T-helper 2 cell treated with Interferon-gamma antibody and Interleukin-4, amounts not matched to agents 5 μg/mL and 100 μg/mL, for 36 hours (primary cell): Measurements from ENCODE around the gene EIF4ENIF1.
"Not testable (repeated sequence)": the region's sequence is repeated elsewhere in the genome, so short reads cannot be mapped to it uniquely, and the experiment has no call there.

ENCODE experiments used
- DNase-seq: peaks from one replicate; pipeline ENCODE4 v3.0.0; 2021; ENCODE audit warnings: low spot score
- H3K27ac Mint-ChIP-seq: one replicate; pipeline ENCODE4 v1.8.0; 2021; ENCODE audit warnings: mild to moderate bottlenecking, mixed read lengths
- H3K27me3 Mint-ChIP-seq: one replicate; pipeline ENCODE4 v1.8.0; 2021; ENCODE audit warnings: low read depth, mixed read lengths
- H3K36me3 Mint-ChIP-seq: one replicate; pipeline ENCODE4 v1.8.0; 2021; ENCODE audit warnings: low read depth, mixed read lengths
- H3K4me1 Mint-ChIP-seq: one replicate; pipeline ENCODE4 v1.8.0; 2021; ENCODE audit warnings: low read depth, mixed read lengths
- H3K4me3 Mint-ChIP-seq: one replicate; pipeline ENCODE4 v1.8.0; 2022; ENCODE audit warnings: mild to moderate bottlenecking, moderate library complexity, mixed read lengths
- H3K9me3 Mint-ChIP-seq: one replicate; pipeline ENCODE4 v1.8.0; 2021; ENCODE audit warnings: mixed read lengths

Gene EIF4ENIF1

GRCh38 chr22:31486951-31487350 lies 2.7 kb downstream of the EIF4ENIF1 start:
- Mint-ChIP-seq H3K4me1 (peaks cover 40% of the 10 kb centered on the region), H3K27ac (no peak overlapping the region), H3K4me3 (peak overlapping the region; percentile 15), H3K9me3 (no peaks in the 10 kb centered on the region), H3K36me3 (peaks cover 46% of the 10 kb centered on the region), H3K27me3 (no peaks in the 10 kb centered on the region)
- DNase-seq: no peak

- not testable (repeated sequence) for H3K4me3 Mint-ChIP-seq, H3K27ac Mint-ChIP-seq
Observed at GRCh38 chr22:31486369-31486768, 3.3 kb downstream of the EIF4ENIF1 start.

GRCh38 chr22:31482470-31482869 lies 7.2 kb downstream of the EIF4ENIF1 start:
- not testable (repeated sequence) for H3K9me3 Mint-ChIP-seq, H3K27me3 Mint-ChIP-seq, DNase-seq, H3K4me3 Mint-ChIP-seq
- H3K36me3 Mint-ChIP-seq: peaks cover 78% of the 10 kb centered on the region
- H3K27ac Mint-ChIP-seq: peak overlapping the region; percentile 31
- H3K4me1 Mint-ChIP-seq: peaks cover 24% of the 10 kb centered on the region

More at GRCh38 chr22:31486369-31486768, 3.3 kb downstream of the EIF4ENIF1 start:
- Mint-ChIP-seq H3K36me3 (peaks cover 52% of the 10 kb centered on the region), H3K4me1 (peaks cover 38% of the 10 kb centered on the region)
- H3K27me3 Mint-ChIP-seq, H3K9me3 Mint-ChIP-seq, DNase-seq: not testable (repeated sequence)

GRCh38 chr22:31481129-31481528 lies 8.5 kb downstream of the EIF4ENIF1 start:
- DNase-seq: no peak
- Mint-ChIP-seq H3K4me1 (peaks cover 22% of the 10 kb centered on the region), H3K27me3 (no peaks in the 10 kb centered on the region), H3K27ac (no peak overlapping the region), H3K9me3 (no peaks in the 10 kb centered on the region), H3K36me3 (peaks cover 71% of the 10 kb centered on the region), H3K4me3 (no peak overlapping the region)

- Mint-ChIP-seq H3K36me3 (peaks cover 49% of the 10 kb centered on the region), H3K4me3 (no peak overlapping the region), H3K27me3 (no peaks in the 10 kb centered on the region), H3K27ac (peak overlapping the region; percentile 41), H3K4me1 (peaks cover 19% of the 10 kb centered on the region), H3K9me3 (no peaks in the 10 kb centered on the region)
- no peak for DNase-seq
Observed at GRCh38 chr22:31477329-31477728, 12.3 kb downstream of the EIF4ENIF1 start.

GRCh38 chr22:31475800-31476199 lies 13.8 kb downstream of the EIF4ENIF1 start:
- Mint-ChIP-seq H3K27me3 (no peaks in the 10 kb centered on the region), H3K9me3 (no peaks in the 10 kb centered on the region), H3K4me1 (peaks cover 19% of the 10 kb centered on the region), H3K36me3 (peaks cover 43% of the 10 kb centered on the region), H3K27ac (no peak overlapping the region), H3K4me3 (no peak overlapping the region)
- DNase-seq: no peak

GRCh38 chr22:31474743-31475142 lies 14.9 kb downstream of the EIF4ENIF1 start:
- Mint-ChIP-seq H3K27ac (no peak overlapping the region), H3K27me3 (no peaks in the 10 kb centered on the region), H3K4me1 (peaks cover 19% of the 10 kb centered on the region), H3K36me3 (peaks cover 34% of the 10 kb centered on the region), H3K4me3 (no peak overlapping the region), H3K9me3 (no peaks in the 10 kb centered on the region)
- DNase-seq: no peak

GRCh38 chr22:31465307-31465706 lies 24.3 kb downstream of the EIF4ENIF1 start:
- Mint-ChIP-seq H3K27ac (no peak overlapping the region), H3K4me3 (no peak overlapping the region), H3K4me1 (peaks cover 7% of the 10 kb centered on the region), H3K27me3 (no peaks in the 10 kb centered on the region), H3K9me3 (no peaks in the 10 kb centered on the region), H3K36me3 (peaks cover 57% of the 10 kb centered on the region)
- DNase-seq: no peak

GRCh38 chr22:31461699-31462098 lies 27.9 kb downstream of the EIF4ENIF1 start:
- H3K27ac Mint-ChIP-seq: no peak overlapping the region

GRCh38 chr22:31451709-31452571 lies 37.7 kb downstream of the EIF4ENIF1 start:
- Mint-ChIP-seq H3K27me3 (no peaks in the 10 kb centered on the region), H3K9me3 (no peaks in the 10 kb centered on the region), H3K27ac (peak overlapping the region; percentile 2), H3K4me1 (peaks cover 1% of the 10 kb centered on the region), H3K36me3 (peaks cover 39% of the 10 kb centered on the region), H3K4me3 (no peak overlapping the region)
- peak; percentile 6 for DNase-seq

More at GRCh38 chr22:31461699-31462098, 27.9 kb downstream of the EIF4ENIF1 start:
- DNase-seq: no peak
- H3K4me1 Mint-ChIP-seq: peaks cover 7% of the 10 kb centered on the region
- no peaks in the 10 kb centered on the region for H3K9me3 Mint-ChIP-seq
- no peak overlapping the region for H3K4me3 Mint-ChIP-seq
- no peaks in the 10 kb centered on the region for H3K27me3 Mint-ChIP-seq
- peaks cover 57% of the 10 kb centered on the region for H3K36me3 Mint-ChIP-seq

GRCh38 chr22:31449506-31449905 lies 40.1 kb downstream of the EIF4ENIF1 start:
- H3K4me1 Mint-ChIP-seq: peaks cover 1% of the 10 kb centered on the region
- H3K4me3 Mint-ChIP-seq: no peak overlapping the region
- DNase-seq: no peak
- no peaks in the 10 kb centered on the region for H3K9me3 Mint-ChIP-seq
- H3K27ac Mint-ChIP-seq: no peak overlapping the region
- H3K27me3 Mint-ChIP-seq: no peaks in the 10 kb centered on the region
- H3K36me3 Mint-ChIP-seq: peaks cover 35% of the 10 kb centered on the region

- H3K27me3 Mint-ChIP-seq: no peaks in the 10 kb centered on the region
- peaks cover 31% of the 10 kb centered on the region for H3K36me3 Mint-ChIP-seq
- H3K4me3 Mint-ChIP-seq: no peak overlapping the region
- H3K27ac Mint-ChIP-seq: no peak overlapping the region
- peaks cover 1% of the 10 kb centered on the region for H3K4me1 Mint-ChIP-seq
- DNase-seq: no peak
- H3K9me3 Mint-ChIP-seq: no peaks in the 10 kb centered on the region
Observed at GRCh38 chr22:31448382-31448781, 41.3 kb downstream of the EIF4ENIF1 start.

GRCh38 chr22:31447337-31447736 lies 42.3 kb downstream of the EIF4ENIF1 start:
- H3K27me3 Mint-ChIP-seq: no peaks in the 10 kb centered on the region
- peaks cover 38% of the 10 kb centered on the region for H3K36me3 Mint-ChIP-seq
- peaks cover 1% of the 10 kb centered on the region for H3K4me1 Mint-ChIP-seq
- no peak for DNase-seq
- no peaks in the 10 kb centered on the region for H3K9me3 Mint-ChIP-seq
- H3K4me3 Mint-ChIP-seq: no peak overlapping the region
- H3K27ac Mint-ChIP-seq: no peak overlapping the region

GRCh38 chr22:31446767-31447166 lies 42.9 kb downstream of the EIF4ENIF1 start:
- H3K9me3 Mint-ChIP-seq: no peaks in the 10 kb centered on the region
- H3K36me3 Mint-ChIP-seq: peaks cover 41% of the 10 kb centered on the region
- no peak overlapping the region for H3K27ac Mint-ChIP-seq

More at GRCh38 chr22:31446767-31447166, 42.9 kb downstream of the EIF4ENIF1 start:
- H3K27me3 Mint-ChIP-seq: no peaks in the 10 kb centered on the region
- no peak overlapping the region for H3K4me3 Mint-ChIP-seq
- no peaks in the 10 kb centered on the region for H3K4me1 Mint-ChIP-seq
- DNase-seq: no peak
